GM12878 (cell line): ENCODE measurements around the gene SOST. TPM values are rescaled to one million over a fixed set of nuclear protein-coding genes. Genes with fewer than 3 reads are reported as not detected.

Source experiments
- ATAC-seq: fragments of 200-7000 bp; cut with Tn5 transposase; 3 replicates; pipeline ENCODE4 v1.9.1; 2020; ENCODE audit warnings: mild to moderate bottlenecking, moderate library complexity
- BruUV-seq: library from RNA; stranded (reverse); fragments of 400-500 nt; replicated peaks from 2 replicates; lab custom pipeline; 2021; lab: Mats Ljungman, UMichigan
- CTCF ChIA-PET: fragments of 300-600 bp; sonication (Branson Sonifier 250); formaldehyde crosslinking; extraction: SDS; loops from one replicate; lab custom pipeline; 2021; ENCODE audit warnings: inconsistent platforms; lab: Yijun Ruan, JAX
- POLR2A ChIA-PET: fragments of 350-600 bp; formaldehyde crosslinking; extraction: SDS; loops from one replicate; lab custom pipeline; 2021; ENCODE audit warnings: inconsistent platforms; lab: Charles Lee
- RAD21 ChIA-PET: fragments of 300-600 bp; sonication (Branson Sonifier 250); formaldehyde crosslinking; loops from one replicate; lab custom pipeline; 2023; ENCODE audit warnings: antibody characterized with exemption; ENCODE audit not compliant: unreplicated experiment; lab: Charles Lee
- SMC1A ChIA-PET: fragments of 300-600 bp; sonication (Branson Sonifier 250); formaldehyde crosslinking; loops from one replicate; lab custom pipeline; 2023; ENCODE audit not compliant: unreplicated experiment, uncharacterized antibody; lab: Charles Lee
- DNase-seq: peaks from one replicate; pipeline ENCODE4 v3.0.0-alpha.2; 2011; ENCODE audit warnings: low read depth, low spot score
- FAIRE-seq: peaks from 3 replicates; lab custom pipeline; 2011; peaks lifted over from hg19 to GRCh38; lab: Jason Lieb, UNC
- H2AFZ ChIP-seq: 2 replicates; pipeline ENCODE4 v1.6.0; 2011; ENCODE audit warnings: low read depth, low read length, control low read depth; ENCODE audit not compliant: control insufficient read depth
- H3K27ac ChIP-seq: 2 replicates; pipeline ENCODE4 v1.5.1; 2011; ENCODE audit warnings: control low read depth; ENCODE audit not compliant: control insufficient read depth, insufficient read depth
- H3K27me3 ChIP-seq, 2 experiments: replicated peaks in 1 of 2; 2 replicates each; pipeline versions ENCODE4 v1.6.0 to v1.6.1; 2011; ENCODE audit warnings: low read length in 1 of 2; ENCODE audit not compliant: control insufficient read depth in 2 of 2, insufficient read depth in 2 of 2
- H3K36me3 ChIP-seq, 2 experiments: 2 replicates each; pipeline ENCODE4 v1.5.1; 2011; ENCODE audit warnings: low read length in 1 of 2; ENCODE audit not compliant: control insufficient read depth in 2 of 2, insufficient read depth in 2 of 2
- H3K4me1 ChIP-seq: 2 replicates; pipeline ENCODE4 v1.6.1; 2011; ENCODE audit warnings: mild to moderate bottlenecking, low read length, moderate library complexity, mixed read lengths; ENCODE audit not compliant: control insufficient read depth, insufficient read depth
- H3K4me2 ChIP-seq: 2 replicates; pipeline ENCODE4 v1.6.0; 2011; ENCODE audit warnings: control low read depth; ENCODE audit not compliant: control insufficient read depth, insufficient read depth
- H3K4me3 ChIP-seq: fragments of 200-600 bp; sonication (generic); 2 replicates; pipeline ENCODE4 v1.5.1; 2016
- H3K79me2 ChIP-seq: 2 replicates; pipeline ENCODE4 v1.6.0; 2011; ENCODE audit warnings: low read length; ENCODE audit not compliant: control insufficient read depth, insufficient read depth
- H3K9ac ChIP-seq: 2 replicates; pipeline ENCODE4 v1.8.0; 2011; ENCODE audit warnings: low read length, control low read depth, mixed read lengths; ENCODE audit not compliant: control insufficient read depth, insufficient read depth
- H3K9me3 ChIP-seq: replicated peaks from 3 replicates; pipeline ENCODE4 v1.5.1; 2011; ENCODE audit warnings: mild to moderate bottlenecking, low read length; ENCODE audit not compliant: control insufficient read depth, insufficient read depth
- H4K20me1 ChIP-seq: 2 replicates; pipeline ENCODE4 v1.6.0; 2011; ENCODE audit not compliant: control insufficient read depth, insufficient read depth
- CUX1 ChIP-seq: IDR thresholded peaks from 2 replicates; pipeline ENCODE4 v1.6.1; 2012; ENCODE audit warnings: improper control_type of control experiment, low read depth, low read length; ENCODE audit not compliant: insufficient replicate concordance
- MEF2B ChIP-seq: fragments of 450-650 bp; IDR thresholded peaks from 2 replicates; pipeline ENCODE4 v1.6.1; 2018; ENCODE audit warnings: mild to moderate bottlenecking, moderate library complexity; ENCODE audit not compliant: partially characterized antibody, poor library complexity, severe bottlenecking
- MXI1 ChIP-seq: fragments of 150-350 bp; IDR thresholded peaks from 2 replicates; pipeline ENCODE4 v1.6.1; 2011; ENCODE audit warnings: low read depth, mild to moderate bottlenecking, inconsistent platforms, low read length, improper control_type of control experiment
- SMC3 ChIP-seq: IDR thresholded peaks from 2 replicates; pipeline ENCODE4 v1.6.1; 2011; ENCODE audit warnings: low read length, improper control_type of control experiment, borderline replicate concordance
- ZNF217 ChIP-seq: fragments of 450-650 bp; IDR thresholded peaks from 2 replicates; pipeline ENCODE4 v1.6.1; 2017; ENCODE audit warnings: antibody characterized with exemption, mild to moderate bottlenecking
- ZNF274 ChIP-seq: IDR thresholded peaks from one replicate; pipeline ENCODE4 v1.8.0; 2011; ENCODE audit not compliant: insufficient read length, insufficient read depth
- WGBS: methylation state at CpG from one replicate; pipeline ENCODE4 v1.1.6; 2016; ENCODE audit warnings: low lambda C conversion rate; ENCODE audit not compliant: insufficient replicate concordance, insufficient coverage; ENCODE audit errors: missing lambda C conversion rate; 5-methylcytosine and 5-hydroxymethylcytosine counted together
- in situ Hi-C: fragments of 300-500 bp; cut with MboI; formaldehyde crosslinking; loops from 9 replicates; pipeline ENCODE4 v1.14.3; 2018; ENCODE audit warnings: mixed read lengths
- intact Hi-C: fragments of 100-400 bp; cut with micrococcal nuclease; formaldehyde crosslinking; loops from one replicate; pipeline ENCODE4 v1.14.2; 2022; ENCODE audit not compliant: unreplicated experiment
- polyA plus RNA-seq, 11 experiments: library from polyadenylated mRNA; depleted of rRNA in 4 of 11; unstranded in 6 of 11; stranded (reverse) in 5 of 11; fragments of >200 nt; fragmentation: Nextera tagmentation in 4 of 11; fragmentation: Illumina TruSeq in 1 of 11; extraction: Ambion mirVana in 4 of 11; extraction: Trizol in 1 of 11; gene quantifications; 1 replicate in 1 of 11; 2 replicates in 10 of 11; pipeline versions ENCODE4 v1.2.1 to v1.2.3, GENCODE V29; 2011 to 2016; ENCODE audit warnings: inconsistent platforms in 2 of 11, missing spikeins in 2 of 11, low read depth in 1 of 11
- total RNA-seq, 4 experiments: library from RNA; depleted of rRNA in 3 of 4; stranded (reverse); fragments of >200 nt in 3 of 4; fragmentation: Illumina TruSeq in 1 of 4; extraction: Trizol in 1 of 4; gene quantifications; 2 replicates each; pipeline versions ENCODE4 v1.2.1 to v1.2.3, GENCODE V29; 2013 to 2021
- TF ChIP-seq, protein P1 (sequence below): IDR thresholded peaks from 2 replicates; pipeline ENCODE4 v1.6.1; 2012; ENCODE audit warnings: low read depth, low read length, improper control_type of control experiment
- TF ChIP-seq, protein P2 (sequence below): fragments of 450-650 bp; IDR thresholded peaks from 2 replicates; pipeline ENCODE4 v1.6.1; 2017; ENCODE audit warnings: low read depth, mild to moderate bottlenecking, moderate library complexity
- TF ChIP-seq, protein P3 (sequence below): fragments of 450-650 bp; IDR thresholded peaks from 2 replicates; pipeline ENCODE4 v1.6.1; 2017; ENCODE audit warnings: antibody characterized with exemption, mild to moderate bottlenecking, moderate library complexity

The SOST gene
- total and polyA plus RNA-seq, 10 of the 15 experiments (the other 5 are each of a cell fraction or from before 2014, with no cell fraction given) = not detected

DNA sequence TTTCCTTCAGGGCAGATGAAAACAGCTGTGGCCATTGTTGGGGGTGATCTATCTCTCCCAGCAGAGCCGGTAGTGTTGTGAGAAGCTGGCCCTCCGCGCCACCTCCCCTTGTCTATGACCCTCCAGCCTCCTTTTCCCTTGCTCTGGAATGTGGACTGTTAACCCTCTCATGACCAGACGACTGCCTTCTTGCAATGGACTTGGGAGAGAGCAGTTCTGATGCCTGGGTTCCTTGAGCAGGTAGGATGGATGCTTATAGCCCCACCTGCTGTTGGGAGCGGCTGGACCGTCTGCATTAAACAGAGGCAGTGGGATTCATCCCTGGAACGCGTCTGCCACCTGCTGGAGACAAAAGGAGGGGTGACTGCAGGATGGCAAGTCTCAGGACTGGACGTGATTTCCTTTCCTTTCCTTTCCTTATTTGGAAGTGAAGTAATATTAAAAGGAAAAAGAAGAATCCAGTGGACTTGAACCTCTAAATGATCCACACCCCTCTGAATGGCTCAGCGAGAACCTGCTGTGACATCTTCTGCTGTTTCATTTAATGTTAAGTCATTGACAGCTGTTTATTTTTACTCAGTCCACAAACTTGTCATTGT lies 1.8 kb upstream of the SOST start (continued):
- no peak for TF ChIP-seq CUX1
- TF ChIP-seq, all 136 proteins: peak for 23

DNA sequence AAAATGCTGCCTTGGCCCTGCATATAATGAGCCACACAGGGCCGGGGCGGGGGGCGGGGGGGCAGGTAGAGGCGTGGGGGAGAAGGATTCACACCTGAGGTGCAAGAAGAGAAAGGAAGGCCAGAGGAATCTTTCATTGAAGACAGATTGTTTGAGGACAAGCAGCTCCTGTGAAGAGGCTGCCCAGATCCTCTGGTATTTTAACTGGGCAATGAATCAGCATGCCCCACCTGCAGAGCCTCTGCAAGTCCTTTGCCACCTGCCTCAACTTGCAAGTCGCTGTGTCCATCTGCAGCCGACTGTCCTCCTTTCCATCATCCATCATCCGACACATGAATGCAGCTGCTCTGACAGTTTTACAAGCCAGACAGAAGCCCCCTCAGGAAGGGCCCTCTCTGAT lies 1.2 kb upstream of the SOST start:
- POLR2A ChIA-PET = no interaction called here
- SMC1A ChIA-PET = interaction anchor here (1.1 to 7.4 kb wide), 6 partner anchors 63 to 186 kb away, joined by 3 to 171 read pairs (median 5); no protein-coding TSS in a partner anchor
- TF ChIP-seq, protein P1, sequence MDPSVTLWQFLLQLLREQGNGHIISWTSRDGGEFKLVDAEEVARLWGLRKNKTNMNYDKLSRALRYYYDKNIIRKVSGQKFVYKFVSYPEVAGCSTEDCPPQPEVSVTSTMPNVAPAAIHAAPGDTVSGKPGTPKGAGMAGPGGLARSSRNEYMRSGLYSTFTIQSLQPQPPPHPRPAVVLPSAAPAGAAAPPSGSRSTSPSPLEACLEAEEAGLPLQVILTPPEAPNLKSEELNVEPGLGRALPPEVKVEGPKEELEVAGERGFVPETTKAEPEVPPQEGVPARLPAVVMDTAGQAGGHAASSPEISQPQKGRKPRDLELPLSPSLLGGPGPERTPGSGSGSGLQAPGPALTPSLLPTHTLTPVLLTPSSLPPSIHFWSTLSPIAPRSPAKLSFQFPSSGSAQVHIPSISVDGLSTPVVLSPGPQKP = no peak
- TF ChIP-seq SMC3 = no peak
- TF ChIP-seq, protein P2, sequence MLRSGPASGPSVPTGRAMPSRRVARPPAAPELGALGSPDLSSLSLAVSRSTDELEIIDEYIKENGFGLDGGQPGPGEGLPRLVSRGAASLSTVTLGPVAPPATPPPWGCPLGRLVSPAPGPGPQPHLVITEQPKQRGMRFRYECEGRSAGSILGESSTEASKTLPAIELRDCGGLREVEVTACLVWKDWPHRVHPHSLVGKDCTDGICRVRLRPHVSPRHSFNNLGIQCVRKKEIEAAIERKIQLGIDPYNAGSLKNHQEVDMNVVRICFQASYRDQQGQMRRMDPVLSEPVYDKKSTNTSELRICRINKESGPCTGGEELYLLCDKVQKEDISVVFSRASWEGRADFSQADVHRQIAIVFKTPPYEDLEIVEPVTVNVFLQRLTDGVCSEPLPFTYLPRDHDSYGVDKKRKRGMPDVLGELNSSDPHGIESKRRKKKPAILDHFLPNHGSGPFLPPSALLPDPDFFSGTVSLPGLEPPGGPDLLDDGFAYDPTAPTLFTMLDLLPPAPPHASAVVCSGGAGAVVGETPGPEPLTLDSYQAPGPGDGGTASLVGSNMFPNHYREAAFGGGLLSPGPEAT = no peak
- no peak for TF ChIP-seq ZNF217
- no peak for TF ChIP-seq MEF2B
- TF ChIP-seq, protein P3, sequence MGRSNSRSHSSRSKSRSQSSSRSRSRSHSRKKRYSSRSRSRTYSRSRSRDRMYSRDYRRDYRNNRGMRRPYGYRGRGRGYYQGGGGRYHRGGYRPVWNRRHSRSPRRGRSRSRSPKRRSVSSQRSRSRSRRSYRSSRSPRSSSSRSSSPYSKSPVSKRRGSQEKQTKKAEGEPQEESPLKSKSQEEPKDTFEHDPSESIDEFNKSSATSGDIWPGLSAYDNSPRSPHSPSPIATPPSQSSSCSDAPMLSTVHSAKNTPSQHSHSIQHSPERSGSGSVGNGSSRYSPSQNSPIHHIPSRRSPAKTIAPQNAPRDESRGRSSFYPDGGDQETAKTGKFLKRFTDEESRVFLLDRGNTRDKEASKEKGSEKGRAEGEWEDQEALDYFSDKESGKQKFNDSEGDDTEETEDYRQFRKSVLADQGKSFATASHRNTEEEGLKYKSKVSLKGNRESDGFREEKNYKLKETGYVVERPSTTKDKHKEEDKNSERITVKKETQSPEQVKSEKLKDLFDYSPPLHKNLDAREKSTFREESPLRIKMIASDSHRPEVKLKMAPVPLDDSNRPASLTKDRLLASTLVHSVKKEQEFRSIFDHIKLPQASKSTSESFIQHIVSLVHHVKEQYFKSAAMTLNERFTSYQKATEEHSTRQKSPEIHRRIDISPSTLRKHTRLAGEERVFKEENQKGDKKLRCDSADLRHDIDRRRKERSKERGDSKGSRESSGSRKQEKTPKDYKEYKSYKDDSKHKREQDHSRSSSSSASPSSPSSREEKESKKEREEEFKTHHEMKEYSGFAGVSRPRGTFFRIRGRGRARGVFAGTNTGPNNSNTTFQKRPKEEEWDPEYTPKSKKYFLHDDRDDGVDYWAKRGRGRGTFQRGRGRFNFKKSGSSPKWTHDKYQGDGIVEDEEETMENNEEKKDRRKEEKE = no peak
- no peak for TF ChIP-seq MXI1
- TF ChIP-seq ZNF274 = no peak

More for the DNA sequence above, 1.2 kb upstream of the SOST start:
- Histone ChIP-seq H3K9me3 (no peaks in the 10 kb centered on the region), H3K9ac (no peak overlapping the region), H3K4me2 (no peak overlapping the region), H3K4me3 (no peak overlapping the region), H3K79me2 (no peaks in the 10 kb centered on the region), H4K20me1 (no peaks in the 10 kb centered on the region), H3K36me3 (no peaks in the 10 kb centered on the region), H3K27me3 (peaks cover 5 to 6% of the 10 kb centered on the region in 2 experiments), H2AFZ (no peak overlapping the region), H3K4me1 (no peaks in the 10 kb centered on the region), H3K27ac (no peak overlapping the region)
- intact Hi-C loops = loop anchor here (1.0 to 5.0 kb wide), 3 partner anchors 66 to 368 kb away; no protein-coding TSS in a partner anchor
- ATAC-seq (no peak), DNase-seq (no peak), FAIRE-seq (peak; percentile 7)
- ChIA-PET RAD21 (interaction anchor here (0.8 to 11.0 kb wide), 7 partner anchors 10 to 291 kb away, joined by 3 to 171 read pairs (median 6); no protein-coding TSS in a partner anchor), CTCF (interaction anchor here (0.6 to 14.6 kb wide), 19 partner anchors 7 to 446 kb away, joined by 3 to 515 read pairs (median 6); no protein-coding TSS in a partner anchor)
- 39% methylated on average over 6 of the region's 7 CpGs for WGBS
- BruUV-seq = no TSS peak
- in situ Hi-C loops = loop anchor here (5.0 kb wide), 2 partner anchors 63 to 183 kb away; no protein-coding TSS in a partner anchor
